HUES6 (cell line): ENCODE measurements around the gene TLCD1.
A peak's percentile ranks its signal among the peaks of the same experiment; 100 is the strongest.
"Not testable (repeated sequence)": the region's sequence is repeated elsewhere in the genome, so short reads cannot be mapped to it uniquely, and the experiment has no call there.

Experiments used
- H3K27ac ChIP-seq: 2 replicates; pipeline ENCODE4 v1.7.0; 2013; ENCODE audit warnings: low read depth, mild to moderate bottlenecking, low read length, inconsistent platforms
- H3K27me3 ChIP-seq: 2 replicates; pipeline ENCODE4 v1.6.1; 2013; ENCODE audit warnings: low read length; ENCODE audit not compliant: control insufficient read depth, insufficient read depth
- H3K36me3 ChIP-seq: 2 replicates; pipeline ENCODE4 v1.6.1; 2013; ENCODE audit warnings: low read length; ENCODE audit not compliant: control insufficient read depth, insufficient read depth
- H3K4me1 ChIP-seq: 2 replicates; pipeline ENCODE4 v1.6.1; 2013; ENCODE audit warnings: low read length; ENCODE audit not compliant: control insufficient read depth, insufficient read depth
- H3K4me3 ChIP-seq: 2 replicates; pipeline ENCODE4 v1.5.1; 2013; ENCODE audit warnings: low read depth, low read length
- H3K9ac ChIP-seq: one replicate; pipeline ENCODE4 v1.6.1; 2013; ENCODE audit warnings: mild to moderate bottlenecking, low read length
- H3K9me3 ChIP-seq: 2 replicates; pipeline ENCODE4 v1.6.1; 2013; ENCODE audit warnings: low read depth, low read length; ENCODE audit not compliant: control insufficient read depth, insufficient read depth

TLCD1 gene

DNA sequence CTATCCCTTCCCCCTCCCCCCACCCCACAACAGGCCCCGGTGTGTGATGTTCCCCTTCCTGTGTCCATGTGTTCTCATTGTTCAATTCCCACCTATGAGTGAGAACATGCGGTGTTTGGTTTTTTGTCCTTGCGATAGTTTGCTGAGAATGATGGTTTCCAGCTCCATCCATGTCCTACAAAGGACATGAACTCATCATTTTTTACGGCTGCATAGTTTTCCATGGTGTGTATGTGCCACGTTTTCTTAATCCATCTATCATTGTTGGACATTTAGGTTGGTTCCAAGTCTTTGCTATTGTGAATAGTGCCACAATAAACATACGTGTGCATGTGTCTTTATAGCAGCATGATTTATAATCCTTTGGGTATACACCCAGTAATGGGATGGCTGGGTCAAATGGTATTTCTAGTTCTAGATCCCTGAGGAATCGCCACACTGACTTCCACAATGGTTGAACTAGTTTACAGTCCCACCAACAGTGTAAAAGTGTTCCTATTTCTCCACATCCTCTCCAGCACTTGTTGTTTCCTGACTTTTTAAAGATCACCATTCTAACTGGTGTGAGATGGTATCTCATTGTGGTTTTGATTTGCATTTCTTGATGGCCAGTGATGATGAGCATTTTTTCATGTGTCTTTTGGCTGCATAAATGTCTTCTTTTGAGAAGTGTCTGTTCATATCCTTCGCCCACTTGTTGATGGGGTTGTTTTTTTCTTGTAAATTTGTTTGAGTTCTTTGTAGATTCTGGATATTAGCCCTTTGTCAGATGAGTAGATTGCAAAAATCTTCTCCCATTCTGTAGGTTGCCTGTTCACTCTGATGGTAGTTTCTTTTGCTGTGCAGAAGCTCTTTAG, 10.1 kb upstream of the TLCD1 start:
- H3K4me3 ChIP-seq, H3K27me3 ChIP-seq, H3K27ac ChIP-seq, H3K9ac ChIP-seq, H3K9me3 ChIP-seq, H3K4me1 ChIP-seq: not testable (repeated sequence)
- H3K36me3 ChIP-seq: peaks cover 45% of the 10 kb centered on the region

DNA sequence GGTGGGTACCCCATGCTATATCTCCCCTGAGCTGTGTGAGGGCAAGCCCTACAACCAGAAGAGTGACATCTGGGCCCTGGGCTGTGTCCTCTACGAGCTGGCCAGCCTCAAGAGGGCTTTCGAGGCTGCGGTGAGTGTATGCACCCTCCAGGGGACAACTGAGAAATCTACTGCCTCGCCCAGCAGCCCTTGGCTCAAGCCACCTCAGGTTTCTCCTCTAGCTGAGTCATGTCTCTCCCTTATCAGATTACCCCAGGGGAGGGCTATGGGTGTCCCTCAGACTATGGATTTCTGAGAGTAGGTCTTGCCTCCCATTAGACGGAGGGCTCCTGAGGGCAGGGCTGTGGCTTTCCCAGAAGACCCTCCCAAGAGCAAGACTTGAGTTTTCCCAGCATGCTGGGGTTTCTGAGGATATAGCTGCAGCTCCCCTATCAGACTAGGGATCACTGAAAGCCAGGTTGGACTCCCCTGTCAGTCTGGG, 9.2 kb upstream of the TLCD1 start:
- Histone ChIP-seq H3K27ac (no peak overlapping the region), H3K4me1 (peaks cover 5% of the 10 kb centered on the region; the same call in 1 of the 2 replicates)

DNA sequence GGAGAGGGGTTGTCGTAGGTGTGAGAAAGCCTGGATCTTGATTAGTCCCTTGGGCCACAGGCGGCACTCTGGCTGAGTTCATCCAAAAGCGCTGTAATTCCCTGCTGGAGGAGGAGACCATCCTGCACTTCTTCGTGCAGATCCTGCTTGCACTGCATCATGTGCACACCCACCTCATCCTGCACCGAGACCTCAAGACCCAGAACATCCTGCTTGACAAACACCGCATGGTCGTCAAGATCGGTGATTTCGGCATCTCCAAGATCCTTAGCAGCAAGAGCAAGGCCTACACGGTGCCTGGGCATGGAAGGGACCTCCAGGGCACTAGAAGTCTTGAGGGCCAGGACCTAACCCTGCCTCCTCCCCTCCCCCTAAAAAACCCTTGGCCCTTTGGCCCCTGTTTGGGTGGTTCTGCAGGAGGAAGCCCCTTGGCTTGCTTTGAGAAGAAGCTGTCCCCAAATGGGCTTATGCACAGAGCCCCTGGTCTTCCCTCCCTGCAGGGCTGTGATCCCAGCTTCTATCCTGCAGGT, 8.7 kb upstream of the TLCD1 start:
- H3K27me3 ChIP-seq: no peaks in the 10 kb centered on the region
- no peak overlapping the region for H3K9ac ChIP-seq
- H3K9me3 ChIP-seq: no peaks in the 10 kb centered on the region
- H3K4me1 ChIP-seq: peaks cover 5% of the 10 kb centered on the region; the same call in 1 of the 2 replicates
- H3K36me3 ChIP-seq: peaks cover 38% of the 10 kb centered on the region
- H3K4me3 ChIP-seq: no peak overlapping the region
- no peak overlapping the region for H3K27ac ChIP-seq

More for the DNA sequence above, 9.2 kb upstream of the TLCD1 start:
- peaks cover 38% of the 10 kb centered on the region for H3K36me3 ChIP-seq
- no peaks in the 10 kb centered on the region for H3K9me3 ChIP-seq
- H3K27me3 ChIP-seq: no peaks in the 10 kb centered on the region
- no peak overlapping the region for H3K9ac ChIP-seq
- no peak overlapping the region for H3K4me3 ChIP-seq

- no peaks in the 10 kb centered on the region for H3K27me3 ChIP-seq
- H3K36me3 ChIP-seq: peaks cover 28% of the 10 kb centered on the region
- no peak overlapping the region for H3K4me3 ChIP-seq
- H3K9ac ChIP-seq: no peak overlapping the region
- no peak overlapping the region for H3K27ac ChIP-seq
- peaks cover 5% of the 10 kb centered on the region; the same call in 1 of the 2 replicates for H3K4me1 ChIP-seq
- no peaks in the 10 kb centered on the region for H3K9me3 ChIP-seq
These were observed 7.3 kb upstream of the TLCD1 start for GRCh38 chr17:28733346-28733745.

GRCh38 chr17:28729950-28730330, 3.9 kb upstream of the TLCD1 start:
- H3K9ac ChIP-seq: no peak overlapping the region
- no peak overlapping the region for H3K4me3 ChIP-seq
- peaks cover under 1% of the 10 kb centered on the region; the same call in 1 of the 2 replicates for H3K4me1 ChIP-seq
- H3K36me3 ChIP-seq: peaks cover 11% of the 10 kb centered on the region
- no peaks in the 10 kb centered on the region for H3K27me3 ChIP-seq
- no peak overlapping the region for H3K27ac ChIP-seq
- H3K9me3 ChIP-seq: no peaks in the 10 kb centered on the region

- Histone ChIP-seq H3K27me3 (no peaks in the 10 kb centered on the region), H3K4me3 (peak within 1 kb of the TSS; percentile 85), H3K9ac (peak within 1 kb of the TSS; percentile 90)
These were observed 2.5 kb upstream of the TLCD1 start, which contains the start of gene NEK8 for GRCh38 chr17:28728364-28729200. NEK8 (plus strand) TSS chr17:28728788; CDS start chr17:28728814, 26 bp downstream.

GRCh38 chr17:28726627-28727491, 826 bp upstream of the TLCD1 start:
- H3K36me3 ChIP-seq: peaks cover 28% of the 10 kb centered on the region
- peaks cover 6% of the 10 kb centered on the region for H3K4me1 ChIP-seq
- peak overlapping the region; percentile 85 for H3K4me3 ChIP-seq
- H3K9me3 ChIP-seq: no peaks in the 10 kb centered on the region
- H3K27me3 ChIP-seq: no peaks in the 10 kb centered on the region
- peak overlapping the region; percentile 86 for H3K9ac ChIP-seq
- peak overlapping the region; percentile 82; the same call in 1 of the 2 replicates for H3K27ac ChIP-seq

More at GRCh38 chr17:28728364-28729200, 2.5 kb upstream of the TLCD1 start, which contains the start of gene NEK8:
- Histone ChIP-seq H3K27ac (peak within 1 kb of the TSS; percentile 82; the same call in 1 of the 2 replicates), H3K4me1 (no peaks in the 10 kb centered on the region), H3K36me3 (peaks cover 12% of the 10 kb centered on the region), H3K9me3 (no peaks in the 10 kb centered on the region)

DNA sequence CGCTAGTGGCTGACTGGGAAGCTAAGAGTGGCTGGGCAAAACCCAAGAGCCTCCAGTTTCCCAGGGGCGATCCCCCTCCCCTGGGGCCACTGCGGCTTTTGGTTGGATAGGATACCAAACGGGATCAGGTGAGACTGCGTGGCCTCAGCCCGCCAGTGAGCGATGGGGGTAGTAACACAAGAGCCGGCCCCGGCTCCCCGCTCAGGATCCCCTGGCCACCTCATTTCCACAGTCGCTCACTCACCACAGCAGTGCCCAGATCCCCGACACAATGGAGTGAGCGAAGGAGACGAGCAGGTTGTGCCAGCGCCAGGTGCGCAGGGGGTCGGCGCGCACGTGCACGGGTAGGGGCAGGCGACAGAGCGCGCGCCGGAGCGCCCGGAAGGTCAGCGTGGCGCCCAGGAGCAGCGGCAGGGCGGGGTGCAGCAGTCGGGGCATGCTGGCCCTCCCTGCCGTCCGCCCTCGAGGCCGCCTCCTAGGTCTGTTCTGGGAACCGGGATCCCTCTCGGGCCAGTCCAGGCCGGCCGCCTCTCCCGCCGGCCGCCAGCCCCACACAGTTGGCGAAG, 290 bp downstream of the TLCD1 start:
- H3K4me1 ChIP-seq: peaks cover 12% of the 10 kb centered on the region
- no peaks in the 10 kb centered on the region for H3K9me3 ChIP-seq
- H3K27ac ChIP-seq: peak overlapping the region; percentile 85
- H3K9ac ChIP-seq: peak overlapping the region; percentile 96
- H3K27me3 ChIP-seq: no peaks in the 10 kb centered on the region
- H3K4me3 ChIP-seq: peak overlapping the region; percentile 85
- H3K36me3 ChIP-seq: peaks cover 40% of the 10 kb centered on the region

- no peaks in the 10 kb centered on the region for H3K9me3 ChIP-seq
- H3K27ac ChIP-seq: peak overlapping the region; percentile 85
- H3K9ac ChIP-seq: peak overlapping the region; percentile 96
- peaks cover 45% of the 10 kb centered on the region for H3K36me3 ChIP-seq
- H3K4me1 ChIP-seq: peaks cover 12% of the 10 kb centered on the region
- no peaks in the 10 kb centered on the region for H3K27me3 ChIP-seq
- H3K4me3 ChIP-seq: peak overlapping the region; percentile 85
These were observed 820 bp downstream of the TLCD1 start for GRCh38 chr17:28725166-28725659.
